ENCODE measurements around the gene DECR2. TPM values are rescaled to one million over a fixed set of nuclear protein-coding genes. Genes with fewer than 3 reads are reported as not detected.
"Not testable (repeated sequence)": the region's sequence is repeated elsewhere in the genome, so short reads cannot be mapped to it uniquely, and the experiment has no call there.

DECR2 gene
- total and polyA plus RNA-seq, 4 donors, result 42.2 to 210 (median 126) TPM

DNA sequence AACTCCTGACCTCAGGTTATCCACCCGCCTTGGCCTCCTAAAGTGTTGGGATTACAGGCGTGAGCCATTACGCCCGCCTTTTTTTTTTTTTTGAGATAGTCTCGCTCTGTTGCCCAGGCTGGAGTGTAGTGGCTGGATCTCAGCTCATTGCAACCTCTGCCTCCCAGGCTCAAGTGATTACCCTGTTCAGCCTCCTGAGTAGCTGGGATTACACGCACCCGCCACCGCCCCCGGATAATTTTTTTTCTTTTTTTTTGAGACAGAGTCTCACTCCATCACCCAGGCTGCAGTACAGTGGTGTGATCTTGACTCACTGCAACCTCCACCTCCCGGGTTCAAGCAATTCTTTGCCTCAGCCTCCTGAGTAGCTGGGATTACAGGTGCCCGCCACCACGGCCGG, 20.5 kb downstream of the DECR2 start:
- DNase-seq (ENCODE audit: low spot score); H3K27ac ChIP-seq (ENCODE audit: low read depth in 1 of 2, low read length in 2 of 2); H3K9ac ChIP-seq (ENCODE audit: low read depth in 1 of 2, low read length in 2 of 2); H3K27me3 ChIP-seq (ENCODE audit: control insufficient read depth in 4 of 4, insufficient read depth in 4 of 4, low read length in 3 of 4); H3K36me3 ChIP-seq (ENCODE audit: control insufficient read depth in 4 of 4, insufficient read depth in 3 of 4, low read depth in 1 of 4, low read length in 3 of 4); H3K4me3 ChIP-seq (ENCODE audit: low read depth in 1 of 3, low read length in 3 of 3); H3K9me3 ChIP-seq (ENCODE audit: control insufficient read depth in 4 of 4, low read length in 3 of 4): not testable (repeated sequence)
- peaks cover 4 to 24% (median 18%) of the 10 kb centered on the region in 4 donors for H3K4me1 ChIP-seq (ENCODE audit: control insufficient read depth in 4 of 4, insufficient read depth in 4 of 4, low read length in 3 of 4)
- WGBS, result 95% methylated on average over 13 of the region's 13 CpGs

DNA sequence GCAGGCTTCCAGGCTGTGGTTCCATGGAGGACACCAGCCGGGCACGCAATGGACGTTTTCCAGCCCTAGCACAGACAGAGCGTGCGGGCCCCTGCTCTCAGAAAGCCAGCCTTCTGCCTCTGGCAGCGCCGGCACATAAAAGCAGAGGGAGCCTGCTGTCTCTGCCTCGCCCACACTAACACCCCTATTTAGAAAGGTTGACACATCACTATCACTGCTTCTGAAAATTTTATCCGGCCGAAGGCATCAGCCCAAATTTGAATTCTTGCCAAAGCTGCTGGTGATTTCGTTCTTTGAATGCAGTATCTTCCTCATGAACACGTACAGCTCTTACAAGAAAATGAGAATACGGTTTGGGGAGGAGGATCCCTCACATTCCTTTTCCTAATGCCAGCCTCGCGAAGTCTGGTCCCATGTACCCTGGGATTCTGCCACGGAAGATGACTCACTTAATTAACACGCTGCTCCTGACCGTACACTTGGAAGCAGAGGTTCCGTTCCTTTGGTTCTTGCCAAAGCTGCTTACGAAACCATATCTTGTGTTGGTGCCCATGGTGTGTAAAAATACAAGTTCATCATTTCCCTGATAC, 22.4 kb downstream of the DECR2 start:
- no peak for DNase-seq (ENCODE audit: low spot score)
- peak overlapping the region; percentile 26 to 88 (median 81) for H3K4me3 ChIP-seq (ENCODE audit: low read depth in 1 of 3, low read length in 3 of 3)
- no peaks in the 10 kb centered on the region for H3K9me3 ChIP-seq (ENCODE audit: control insufficient read depth in 4 of 4, low read length in 3 of 4)
- WGBS, result 45% methylated on average over 20 of the region's 20 CpGs
- H3K36me3 ChIP-seq (ENCODE audit: control insufficient read depth in 4 of 4, insufficient read depth in 3 of 4, low read depth in 1 of 4, low read length in 3 of 4), result no peaks in the 10 kb centered on the region
- peak overlapping the region; percentile 93 to 95 for H3K27ac ChIP-seq (ENCODE audit: low read depth in 1 of 2, low read length in 2 of 2)
- no peak overlapping the region for H3K9ac ChIP-seq (ENCODE audit: low read depth in 1 of 2, low read length in 2 of 2)
- TF ChIP-seq FOXA1 (IDR thresholded peaks at IDR 0.05) (no peak), SP1 (IDR thresholded peaks at IDR 0.05) (no peak), RXRA (IDR thresholded peaks at IDR 0.05) (peak in 1 of 2 donors; percentile 59), HNF4A (conservative IDR thresholded peaks at IDR 0.05) (peak in 1 of 2 donors; percentile 52), JUND (IDR thresholded peaks at IDR 0.05) (peak; percentile 83 to 98), HNF4G (IDR thresholded peaks at IDR 0.05) (no peak), YY1 (IDR thresholded peaks at IDR 0.05) (peak; percentile 65), TAF1 (conservative IDR thresholded peaks at IDR 0.05) (no peak), RAD21 (IDR thresholded peaks at IDR 0.05) (no peak), EGR1 (IDR thresholded peaks at IDR 0.05; ENCODE audit: low read depth in 2 of 2) (no peak), GABPA (IDR thresholded peaks at IDR 0.05 in 1 of 2, conservative IDR thresholded peaks at IDR 0.05 in 1 of 2) (no peak), FOXA2 (IDR thresholded peaks at IDR 0.05) (no peak), NR2F2 (IDR thresholded peaks at IDR 0.05) (no peak)
- TF ChIP-seq, protein P1, sequence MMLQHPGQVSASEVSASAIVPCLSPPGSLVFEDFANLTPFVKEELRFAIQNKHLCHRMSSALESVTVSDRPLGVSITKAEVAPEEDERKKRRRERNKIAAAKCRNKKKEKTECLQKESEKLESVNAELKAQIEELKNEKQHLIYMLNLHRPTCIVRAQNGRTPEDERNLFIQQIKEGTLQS (IDR thresholded peaks at IDR 0.05), result no peak
- TF ChIP-seq, protein P2, sequence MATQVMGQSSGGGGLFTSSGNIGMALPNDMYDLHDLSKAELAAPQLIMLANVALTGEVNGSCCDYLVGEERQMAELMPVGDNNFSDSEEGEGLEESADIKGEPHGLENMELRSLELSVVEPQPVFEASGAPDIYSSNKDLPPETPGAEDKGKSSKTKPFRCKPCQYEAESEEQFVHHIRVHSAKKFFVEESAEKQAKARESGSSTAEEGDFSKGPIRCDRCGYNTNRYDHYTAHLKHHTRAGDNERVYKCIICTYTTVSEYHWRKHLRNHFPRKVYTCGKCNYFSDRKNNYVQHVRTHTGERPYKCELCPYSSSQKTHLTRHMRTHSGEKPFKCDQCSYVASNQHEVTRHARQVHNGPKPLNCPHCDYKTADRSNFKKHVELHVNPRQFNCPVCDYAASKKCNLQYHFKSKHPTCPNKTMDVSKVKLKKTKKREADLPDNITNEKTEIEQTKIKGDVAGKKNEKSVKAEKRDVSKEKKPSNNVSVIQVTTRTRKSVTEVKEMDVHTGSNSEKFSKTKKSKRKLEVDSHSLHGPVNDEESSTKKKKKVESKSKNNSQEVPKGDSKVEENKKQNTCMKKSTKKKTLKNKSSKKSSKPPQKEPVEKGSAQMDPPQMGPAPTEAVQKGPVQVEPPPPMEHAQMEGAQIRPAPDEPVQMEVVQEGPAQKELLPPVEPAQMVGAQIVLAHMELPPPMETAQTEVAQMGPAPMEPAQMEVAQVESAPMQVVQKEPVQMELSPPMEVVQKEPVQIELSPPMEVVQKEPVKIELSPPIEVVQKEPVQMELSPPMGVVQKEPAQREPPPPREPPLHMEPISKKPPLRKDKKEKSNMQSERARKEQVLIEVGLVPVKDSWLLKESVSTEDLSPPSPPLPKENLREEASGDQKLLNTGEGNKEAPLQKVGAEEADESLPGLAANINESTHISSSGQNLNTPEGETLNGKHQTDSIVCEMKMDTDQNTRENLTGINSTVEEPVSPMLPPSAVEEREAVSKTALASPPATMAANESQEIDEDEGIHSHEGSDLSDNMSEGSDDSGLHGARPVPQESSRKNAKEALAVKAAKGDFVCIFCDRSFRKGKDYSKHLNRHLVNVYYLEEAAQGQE (IDR thresholded peaks at IDR 0.05), result peak; percentile 18
- TF ChIP-seq, protein P3, sequence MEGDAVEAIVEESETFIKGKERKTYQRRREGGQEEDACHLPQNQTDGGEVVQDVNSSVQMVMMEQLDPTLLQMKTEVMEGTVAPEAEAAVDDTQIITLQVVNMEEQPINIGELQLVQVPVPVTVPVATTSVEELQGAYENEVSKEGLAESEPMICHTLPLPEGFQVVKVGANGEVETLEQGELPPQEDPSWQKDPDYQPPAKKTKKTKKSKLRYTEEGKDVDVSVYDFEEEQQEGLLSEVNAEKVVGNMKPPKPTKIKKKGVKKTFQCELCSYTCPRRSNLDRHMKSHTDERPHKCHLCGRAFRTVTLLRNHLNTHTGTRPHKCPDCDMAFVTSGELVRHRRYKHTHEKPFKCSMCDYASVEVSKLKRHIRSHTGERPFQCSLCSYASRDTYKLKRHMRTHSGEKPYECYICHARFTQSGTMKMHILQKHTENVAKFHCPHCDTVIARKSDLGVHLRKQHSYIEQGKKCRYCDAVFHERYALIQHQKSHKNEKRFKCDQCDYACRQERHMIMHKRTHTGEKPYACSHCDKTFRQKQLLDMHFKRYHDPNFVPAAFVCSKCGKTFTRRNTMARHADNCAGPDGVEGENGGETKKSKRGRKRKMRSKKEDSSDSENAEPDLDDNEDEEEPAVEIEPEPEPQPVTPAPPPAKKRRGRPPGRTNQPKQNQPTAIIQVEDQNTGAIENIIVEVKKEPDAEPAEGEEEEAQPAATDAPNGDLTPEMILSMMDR (IDR thresholded peaks at IDR 0.05; ENCODE audit: low read depth, low read length, missing input control), result no peak
- TF ChIP-seq, protein P4, sequence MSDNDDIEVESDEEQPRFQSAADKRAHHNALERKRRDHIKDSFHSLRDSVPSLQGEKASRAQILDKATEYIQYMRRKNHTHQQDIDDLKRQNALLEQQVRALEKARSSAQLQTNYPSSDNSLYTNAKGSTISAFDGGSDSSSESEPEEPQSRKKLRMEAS (IDR thresholded peaks at IDR 0.05), result peak; percentile 30
- TF ChIP-seq, protein P5, sequence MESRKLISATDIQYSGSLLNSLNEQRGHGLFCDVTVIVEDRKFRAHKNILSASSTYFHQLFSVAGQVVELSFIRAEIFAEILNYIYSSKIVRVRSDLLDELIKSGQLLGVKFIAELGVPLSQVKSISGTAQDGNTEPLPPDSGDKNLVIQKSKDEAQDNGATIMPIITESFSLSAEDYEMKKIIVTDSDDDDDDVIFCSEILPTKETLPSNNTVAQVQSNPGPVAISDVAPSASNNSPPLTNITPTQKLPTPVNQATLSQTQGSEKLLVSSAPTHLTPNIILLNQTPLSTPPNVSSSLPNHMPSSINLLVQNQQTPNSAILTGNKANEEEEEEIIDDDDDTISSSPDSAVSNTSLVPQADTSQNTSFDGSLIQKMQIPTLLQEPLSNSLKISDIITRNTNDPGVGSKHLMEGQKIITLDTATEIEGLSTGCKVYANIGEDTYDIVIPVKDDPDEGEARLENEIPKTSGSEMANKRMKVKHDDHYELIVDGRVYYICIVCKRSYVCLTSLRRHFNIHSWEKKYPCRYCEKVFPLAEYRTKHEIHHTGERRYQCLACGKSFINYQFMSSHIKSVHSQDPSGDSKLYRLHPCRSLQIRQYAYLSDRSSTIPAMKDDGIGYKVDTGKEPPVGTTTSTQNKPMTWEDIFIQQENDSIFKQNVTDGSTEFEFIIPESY (IDR thresholded peaks at IDR 0.05), result peak; percentile 49
- H3K27me3 ChIP-seq (ENCODE audit: control insufficient read depth in 4 of 4, insufficient read depth in 4 of 4, low read length in 3 of 4), result no peaks in the 10 kb centered on the region
- H3K4me1 ChIP-seq (ENCODE audit: control insufficient read depth in 4 of 4, insufficient read depth in 4 of 4, low read length in 3 of 4), result peaks cover 5 to 25% (median 19%) of the 10 kb centered on the region in 4 donors

Measured in liver (tissue), 9 donors.